CD4-positive, alpha-beta memory T cell (primary cell): ENCODE data around the gene KATNBL1. TPM values are rescaled to one million over a fixed set of nuclear protein-coding genes. Genes with fewer than 3 reads are reported as not detected.

Experiments used
- CTCF ChIA-PET: fragments of 350-600 bp; sonication (Branson Sonifier 250); formaldehyde crosslinking; loops from one replicate; lab custom pipeline; 2021; ENCODE audit warnings: inconsistent platforms; ENCODE audit not compliant: partially characterized antibody; lab: Charles Lee
- POLR2A ChIA-PET: fragments of 350-600 bp; sonication (Branson Sonifier 250); formaldehyde crosslinking; loops from one replicate; lab custom pipeline; 2021; ENCODE audit not compliant: partially characterized antibody; lab: Charles Lee
- DNase-seq, 5 donors: peaks; one replicate each; pipeline versions ENCODE4 v3.0.0 to v3.0.0-alpha.2; 2020 to 2022; ENCODE audit warnings: mixed read lengths in 1 of 5
- H3K27ac ChIP-seq: one replicate; pipeline ENCODE4 v1.7.0; 2013; ENCODE audit warnings: low read depth, low read length
- H3K27me3 ChIP-seq: 2 replicates; pipeline ENCODE4 v1.7.0; 2013; ENCODE audit warnings: mild to moderate bottlenecking, low read length, moderate library complexity; ENCODE audit not compliant: insufficient read depth
- H3K36me3 ChIP-seq: 2 replicates; pipeline ENCODE4 v1.7.0; 2013; ENCODE audit warnings: mild to moderate bottlenecking, low read length, moderate library complexity; ENCODE audit not compliant: insufficient read depth
- H3K4me1 ChIP-seq: 2 replicates; pipeline ENCODE4 v1.7.0; 2013; ENCODE audit warnings: mild to moderate bottlenecking, low read length, moderate library complexity; ENCODE audit not compliant: insufficient read depth
- H3K4me3 ChIP-seq, 2 donors: one replicate each; pipeline ENCODE4 v1.7.0; 2013; ENCODE audit warnings: low read length in 2 of 2, mild to moderate bottlenecking in 1 of 2
- H3K9me3 ChIP-seq, 2 donors: one replicate each; pipeline ENCODE4 v1.7.0; 2013; ENCODE audit warnings: low read length in 2 of 2, control low read depth in 1 of 2; ENCODE audit not compliant: control insufficient read depth in 1 of 2
- H3K27ac Mint-ChIP-seq, 7 donors: one replicate each; pipeline ENCODE4 v1.8.0; 2020 to 2021; ENCODE audit warnings: mixed read lengths in 7 of 7, mild to moderate bottlenecking in 6 of 7, inconsistent platforms in 3 of 7, moderate library complexity in 3 of 7
- H3K27me3 Mint-ChIP-seq, 2 donors: one replicate each; pipeline ENCODE4 v1.8.0; 2020 to 2021; ENCODE audit warnings: mixed read lengths in 2 of 2
- H3K36me3 Mint-ChIP-seq, 2 donors: one replicate each; pipeline ENCODE4 v1.8.0; 2020 to 2021; ENCODE audit warnings: mixed read lengths in 2 of 2, inconsistent platforms in 1 of 2, mild to moderate bottlenecking in 1 of 2
- H3K4me1 Mint-ChIP-seq, 4 donors: one replicate each; pipeline ENCODE4 v1.8.0; 2020 to 2021; ENCODE audit warnings: mixed read lengths in 4 of 4, mild to moderate bottlenecking in 1 of 4
- H3K4me3 Mint-ChIP-seq, 8 donors: one replicate each; pipeline ENCODE4 v1.8.0; 2020 to 2021; ENCODE audit warnings: mixed read lengths in 8 of 8, mild to moderate bottlenecking in 7 of 8, moderate library complexity in 6 of 8, inconsistent platforms in 3 of 8
- H3K9me3 Mint-ChIP-seq, 8 donors: one replicate each; pipeline ENCODE4 v1.8.0; 2020 to 2021; ENCODE audit warnings: mixed read lengths in 8 of 8, mild to moderate bottlenecking in 5 of 8, inconsistent platforms in 3 of 8, moderate library complexity in 1 of 8
- intact Hi-C: fragments of 100-400 bp; cut with micrococcal nuclease; formaldehyde crosslinking; loops from one replicate; pipeline ENCODE4 v1.15.1; 2023
- polyA plus RNA-seq, 2 donors: library from polyadenylated mRNA; unstranded; fragments of 300-500 nt; fragmentation: Illumina TruSeq; gene quantifications; one replicate each; pipeline ENCODE4 v1.2.3, GENCODE V29; 2021
- total RNA-seq, 2 experiments: library from RNA; stranded (reverse); gene quantifications; one replicate each; pipeline ENCODE4 v1.2.3, GENCODE V29; 2021

KATNBL1 gene, protein sequence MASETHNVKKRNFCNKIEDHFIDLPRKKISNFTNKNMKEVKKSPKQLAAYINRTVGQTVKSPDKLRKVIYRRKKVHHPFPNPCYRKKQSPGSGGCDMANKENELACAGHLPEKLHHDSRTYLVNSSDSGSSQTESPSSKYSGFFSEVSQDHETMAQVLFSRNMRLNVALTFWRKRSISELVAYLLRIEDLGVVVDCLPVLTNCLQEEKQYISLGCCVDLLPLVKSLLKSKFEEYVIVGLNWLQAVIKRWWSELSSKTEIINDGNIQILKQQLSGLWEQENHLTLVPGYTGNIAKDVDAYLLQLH
- total RNA-seq (10 to 100 TPM; 34.7 to 37.9 TPM), polyA plus RNA-seq (10 to 100 TPM; 36.3 to 45.8 TPM)

- H3K9me3 Mint-ChIP-seq = no peaks in the 10 kb centered on the region
- H3K36me3 Mint-ChIP-seq = peaks cover 0 to 7% of the 10 kb centered on the region in 2 donors
- H3K4me3 ChIP-seq = peak within 1 kb of the TSS; percentile 37 to 72
- intact Hi-C loops = loop anchor here (1.0 kb wide), 6 partner anchors 15 to 171 kb away; partner anchors contain the start of genes EMC7 and LPCAT4
- H3K4me3 Mint-ChIP-seq = peak within 1 kb of the TSS; percentile 88 to 95 (median 92)
- H3K36me3 ChIP-seq = no peaks in the 10 kb centered on the region
- H3K27ac ChIP-seq = peak within 1 kb of the TSS; percentile 66
- ChIA-PET POLR2A (interaction anchor here (1.0 to 3.6 kb wide), 10 partner anchors 15 to 778 kb away, joined by 3 to 23 read pairs (median 6); partner anchors contain the start of genes AVEN, EMC4, EMC7 and LPCAT4), CTCF (interaction anchor here (0.7 to 6.0 kb wide), 32 partner anchors 10 to 760 kb away, joined by 3 to 118 read pairs (median 4); partner anchors contain the start of genes AQR, EMC4, EMC7 and LPCAT4)
- peak within 1 kb of the TSS; percentile 61 to 93 (median 91) for H3K27ac Mint-ChIP-seq
- H3K4me1 ChIP-seq = peaks cover 13% of the 10 kb centered on the region
- no peaks in the 10 kb centered on the region for H3K9me3 ChIP-seq
- peaks cover 0 to 4% of the 10 kb centered on the region in 2 donors for H3K27me3 Mint-ChIP-seq
- H3K27me3 ChIP-seq = no peaks in the 10 kb centered on the region
- DNase-seq = peak; percentile 89 to 92 (median 89)
- peaks cover 15 to 29% (median 21%) of the 10 kb centered on the region in 4 donors for H3K4me1 Mint-ChIP-seq
Observed at GRCh38 chr15:34209421-34210282, at the start of gene KATNBL1. KATNBL1 (minus strand) TSS chr15:34210096; CDS start chr15:34163676, 46,420 bp downstream.

- Histone ChIP-seq H3K27me3 (no peaks in the 10 kb centered on the region), H3K4me3 (no peak overlapping the region), H3K27ac (no peak overlapping the region), H3K9me3 (no peaks in the 10 kb centered on the region), H3K4me1 (no peaks in the 10 kb centered on the region), H3K36me3 (peaks cover 7% of the 10 kb centered on the region)
- CTCF ChIA-PET = interaction anchor here (1.1 to 1.3 kb wide), 2 partner anchors 18 to 108 kb away, joined by 3 to 4 read pairs; partner anchors contain the start of gene LPCAT4
- Mint-ChIP-seq H3K27me3 (no peaks in the 10 kb centered on the region), H3K9me3 (no peaks in the 10 kb centered on the region), H3K27ac (peak overlapping the region in 2 of 7 donors; percentile 10 to 65), H3K4me1 (peaks cover 0 to 3% (median 2%) of the 10 kb centered on the region in 4 donors), H3K36me3 (peaks cover 31 to 39% of the 10 kb centered on the region in 2 donors), H3K4me3 (no peak overlapping the region)
- intact Hi-C loops = no loop called here
- POLR2A ChIA-PET = no interaction called here
- no peak for DNase-seq
Observed at GRCh38 chr15:34259566-34259965, 49.7 kb upstream of the KATNBL1 start.

GRCh38 chr15:34258151-34258550 is 48.3 kb upstream of the KATNBL1 start:
- ChIA-PET CTCF (interaction anchor here (1.1 kb wide), 1 partner anchor 109 kb away, joined by 3 read pairs; the partner anchor contains the start of gene LPCAT4), POLR2A (interaction anchor here (0.7 kb wide), 1 partner anchor 85 kb away, joined by 3 read pairs; the partner anchor contains the start of genes NOP10 and NUTM1)
- H3K4me1 Mint-ChIP-seq = peaks cover 0 to 3% (median under 1%) of the 10 kb centered on the region in 4 donors
- no peaks in the 10 kb centered on the region for H3K27me3 ChIP-seq
- intact Hi-C loops = no loop called here
- peaks cover 21% of the 10 kb centered on the region for H3K36me3 ChIP-seq
- H3K4me3 ChIP-seq = no peak overlapping the region
- no peaks in the 10 kb centered on the region for H3K4me1 ChIP-seq
- no peak overlapping the region for H3K27ac ChIP-seq
- H3K4me3 Mint-ChIP-seq = no peak overlapping the region
- H3K27me3 Mint-ChIP-seq = no peaks in the 10 kb centered on the region
- peaks cover 42 to 53% of the 10 kb centered on the region in 2 donors for H3K36me3 Mint-ChIP-seq
- no peaks in the 10 kb centered on the region for H3K9me3 ChIP-seq
- DNase-seq = no peak
- H3K9me3 Mint-ChIP-seq = no peaks in the 10 kb centered on the region
- peak overlapping the region in 4 of 7 donors; percentile 5 to 70 (median 44) for H3K27ac Mint-ChIP-seq

- H3K27ac ChIP-seq = no peak overlapping the region
- Mint-ChIP-seq H3K4me1 (peaks cover 0 to 3% (median 1%) of the 10 kb centered on the region in 4 donors), H3K4me3 (no peak overlapping the region), H3K9me3 (no peaks in the 10 kb centered on the region), H3K27ac (no peak overlapping the region), H3K27me3 (no peaks in the 10 kb centered on the region), H3K36me3 (peaks cover 58 to 83% of the 10 kb centered on the region in 2 donors)
- no peaks in the 10 kb centered on the region for H3K9me3 ChIP-seq
- CTCF ChIA-PET = interaction anchor here (1.3 kb wide), 1 partner anchor 9 kb away, joined by 3 read pairs; no protein-coding TSS in a partner anchor
- H3K4me3 ChIP-seq = no peak overlapping the region
- no peak for DNase-seq
- POLR2A ChIA-PET = no interaction called here
- H3K27me3 ChIP-seq = no peaks in the 10 kb centered on the region
- peaks cover 43% of the 10 kb centered on the region for H3K36me3 ChIP-seq
- intact Hi-C loops = loop anchor here (5.0 kb wide), 1 partner anchor 55 kb away; no protein-coding TSS in a partner anchor
- H3K4me1 ChIP-seq = no peaks in the 10 kb centered on the region
Observed at GRCh38 chr15:34252545-34252944, 42.6 kb upstream of the KATNBL1 start.

- intact Hi-C loops = loop anchor here (10.0 kb wide), 1 partner anchor 187 kb away; the partner anchor contains the start of gene GOLGA8A
- POLR2A ChIA-PET = no interaction called here
Observed at GRCh38 chr15:34248190-34248589, 38.3 kb upstream of the KATNBL1 start.

DNA sequence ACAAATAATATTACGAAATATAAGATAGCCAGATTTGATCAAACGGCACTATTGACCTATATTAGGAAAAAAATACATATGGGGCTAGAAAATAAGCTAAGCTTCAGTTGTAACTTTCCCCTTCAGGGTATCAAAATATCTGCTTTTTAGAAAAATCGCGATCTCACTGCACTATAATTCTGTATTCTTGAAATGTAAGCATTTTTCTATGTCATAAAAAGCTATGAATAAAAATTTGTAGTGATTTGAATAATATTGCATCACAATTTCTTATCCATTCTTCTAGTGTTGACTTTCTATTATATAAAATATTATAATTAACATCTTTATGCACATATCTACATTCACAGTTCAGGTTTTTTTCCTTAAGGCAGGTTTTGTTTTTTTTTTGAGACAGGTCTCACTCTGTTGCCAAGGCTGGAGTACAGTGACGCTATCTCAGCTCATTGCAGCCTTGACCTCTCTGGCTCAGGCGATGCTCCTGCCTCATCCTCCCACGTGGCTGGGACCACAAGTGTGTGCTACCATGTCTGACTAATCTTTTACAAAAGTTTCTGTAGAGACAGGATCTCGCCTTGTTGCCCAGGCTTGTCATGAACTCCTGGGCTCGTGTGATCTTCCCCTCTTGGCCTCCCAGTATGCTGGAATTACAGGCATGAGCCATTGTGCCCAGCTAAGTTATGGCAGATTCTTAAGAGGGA is 36.5 kb upstream of the KATNBL1 start:
- Histone ChIP-seq H3K27me3 (no peaks in the 10 kb centered on the region), H3K36me3 (peaks cover 30% of the 10 kb centered on the region), H3K27ac (no peak overlapping the region), H3K4me3 (no peak overlapping the region), H3K4me1 (no peaks in the 10 kb centered on the region), H3K9me3 (no peaks in the 10 kb centered on the region)
- peak overlapping the region in 1 of 7 donors; percentile 50 for H3K27ac Mint-ChIP-seq
- no peak for DNase-seq
- H3K27me3 Mint-ChIP-seq = no peaks in the 10 kb centered on the region
- no peak overlapping the region for H3K4me3 Mint-ChIP-seq
- H3K36me3 Mint-ChIP-seq = peaks cover 31 to 54% of the 10 kb centered on the region in 2 donors
- POLR2A ChIA-PET = no interaction called here
- peaks cover 0 to 2% (median 0%) of the 10 kb centered on the region in 4 donors for H3K4me1 Mint-ChIP-seq
- no peaks in the 10 kb centered on the region for H3K9me3 Mint-ChIP-seq
- intact Hi-C loops = loop anchor here (10.0 kb wide), 1 partner anchor 188 kb away; the partner anchor contains the start of gene GOLGA8A
- CTCF ChIA-PET = interaction anchor here (1.0 kb wide), 1 partner anchor 119 kb away, joined by 3 read pairs; no protein-coding TSS in a partner anchor

More at GRCh38 chr15:34248190-34248589, 38.3 kb upstream of the KATNBL1 start:
- no peaks in the 10 kb centered on the region for H3K27me3 ChIP-seq
- peaks cover 36 to 63% of the 10 kb centered on the region in 2 donors for H3K36me3 Mint-ChIP-seq
- H3K4me3 ChIP-seq = no peak overlapping the region
- peaks cover 46% of the 10 kb centered on the region for H3K36me3 ChIP-seq
- CTCF ChIA-PET = interaction anchor here (1.2 to 1.9 kb wide), 4 partner anchors 95 to 120 kb away, joined by 3 to 5 read pairs (median 4); partner anchors contain the start of genes LPCAT4 and NUTM1
- H3K27ac Mint-ChIP-seq = no peak overlapping the region
- H3K9me3 Mint-ChIP-seq = no peaks in the 10 kb centered on the region
- H3K4me3 Mint-ChIP-seq = no peak overlapping the region
- H3K9me3 ChIP-seq = no peaks in the 10 kb centered on the region
- H3K27me3 Mint-ChIP-seq = no peaks in the 10 kb centered on the region
- no peak for DNase-seq
- H3K4me1 Mint-ChIP-seq = peaks cover 0 to 2% (median 0%) of the 10 kb centered on the region in 4 donors
- H3K4me1 ChIP-seq = no peaks in the 10 kb centered on the region
- no peak overlapping the region for H3K27ac ChIP-seq
